H1 (cell line): ENCODE data around the gene TRIOBP. TPM values are rescaled to one million over a fixed set of nuclear protein-coding genes. Genes with fewer than 3 reads are reported as not detected.

Experiments used
- CTCF ChIA-PET: fragments of 300-600 bp; sonication (Branson Sonifier 250); formaldehyde crosslinking; loops from one replicate; lab custom pipeline; 2021; ENCODE audit not compliant: partially characterized antibody; lab: Charles Lee
- POLR2A ChIA-PET: fragments of 300-600 bp; sonication (Branson Sonifier 250); formaldehyde crosslinking; loops from one replicate; lab custom pipeline; 2021; ENCODE audit warnings: inconsistent platforms; ENCODE audit not compliant: partially characterized antibody; lab: Charles Lee
- DNase-seq, 2 experiments: peaks; one replicate each; pipeline versions ENCODE4 v3.0.0 to v3.0.0-alpha.2; 2010 to 2022; ENCODE audit warnings: low spot score in 2 of 2, low read depth in 1 of 2, mixed read lengths in 1 of 2
- FAIRE-seq: peaks from 2 replicates; lab custom pipeline; 2011; peaks lifted over from hg19 to GRCh38; lab: Jason Lieb, UNC
- H2AFZ ChIP-seq: 2 replicates; pipeline ENCODE4 v1.8.1; 2012; ENCODE audit warnings: low read length, inconsistent platforms
- H2AK5ac ChIP-seq: 2 replicates; pipeline ENCODE4 v1.6.1; 2013; ENCODE audit warnings: low read depth, low read length
- H2BK120ac ChIP-seq: replicated peaks from 2 replicates; pipeline ENCODE3; 2013; ENCODE audit warnings: low read depth, low read length, inconsistent platforms
- H2BK12ac ChIP-seq: 2 replicates; pipeline ENCODE4 v1.6.1; 2013; ENCODE audit warnings: low read depth, low read length
- H2BK15ac ChIP-seq: 2 replicates; pipeline ENCODE4 v1.6.1; 2013; ENCODE audit warnings: low read length
- H2BK20ac ChIP-seq: 2 replicates; pipeline ENCODE4 v1.6.1; 2013; ENCODE audit warnings: low read length
- H2BK5ac ChIP-seq: 2 replicates; pipeline ENCODE4 v1.6.1; 2013; ENCODE audit warnings: low read depth, low read length
- H3K14ac ChIP-seq: 2 replicates; pipeline ENCODE4 v1.6.1; 2013; ENCODE audit warnings: inconsistent platforms; ENCODE audit not compliant: insufficient read length
- H3K18ac ChIP-seq: 2 replicates; pipeline ENCODE4 v1.6.1; 2013; ENCODE audit warnings: low read length; ENCODE audit errors: extremely low read depth
- H3K23ac ChIP-seq: 2 replicates; pipeline ENCODE4 v1.6.1; 2013; ENCODE audit warnings: inconsistent platforms; ENCODE audit not compliant: insufficient read length
- H3K23me2 ChIP-seq: 2 replicates; pipeline ENCODE4 v1.6.1; 2013; ENCODE audit warnings: low read depth, low read length
- H3K27ac ChIP-seq: 2 replicates; pipeline ENCODE4 v1.6.1; 2011; ENCODE audit warnings: low read depth, low read length, inconsistent platforms
- H3K27me3 ChIP-seq, 4 experiments: replicated peaks in 1 of 4; 1 replicate in 1 of 4; 2 replicates in 3 of 4; pipeline versions ENCODE4 v1.6.1 to v1.8.1; 2011 to 2013; ENCODE audit warnings: low read length in 3 of 4, mild to moderate bottlenecking in 3 of 4, inconsistent platforms in 2 of 4, mixed read lengths in 2 of 4, moderate library complexity in 1 of 4; ENCODE audit not compliant: control insufficient read depth in 3 of 4, insufficient read depth in 3 of 4; ENCODE audit errors: extremely low read depth in 1 of 4
- H3K36me3 ChIP-seq, 4 experiments: 2 replicates each; pipeline versions ENCODE4 v1.6.1 to v1.8.1; 2011 to 2013; ENCODE audit warnings: mild to moderate bottlenecking in 4 of 4, low read length in 3 of 4, moderate library complexity in 2 of 4, control low read depth in 1 of 4, inconsistent platforms in 1 of 4; ENCODE audit not compliant: insufficient read depth in 4 of 4, control insufficient read depth in 2 of 4
- H3K4ac ChIP-seq: replicated peaks from 2 replicates; pipeline ENCODE3; 2013; ENCODE audit warnings: low read length, low read depth, mixed read lengths, inconsistent platforms; ENCODE audit not compliant: insufficient read length
- H3K4me1 ChIP-seq, 4 experiments: replicated peaks in 1 of 4; 1 replicate in 1 of 4; 2 replicates in 3 of 4; pipeline versions ENCODE4 v1.6.1 to v1.8.1; 2011 to 2013; ENCODE audit warnings: low read length in 3 of 4, inconsistent platforms in 2 of 4, mixed read lengths in 1 of 4; ENCODE audit not compliant: insufficient read depth in 4 of 4, control insufficient read depth in 3 of 4
- H3K4me2 ChIP-seq, 2 experiments: 2 replicates each; pipeline versions ENCODE4 v1.6.1 to v1.8.1; 2011 to 2013; ENCODE audit warnings: low read depth in 2 of 2, low read length in 2 of 2, control low read depth in 1 of 2, inconsistent platforms in 1 of 2, mild to moderate bottlenecking in 1 of 2; ENCODE audit not compliant: insufficient read depth in 1 of 2
- H3K4me3 ChIP-seq, 4 experiments: fragments of 200-600, 300-600 bp in 1 of 4; sonication (generic), shearing (Covaris generic), sonication (Bioruptor Twin) in 1 of 4; 2 replicates each; pipeline versions ENCODE4 v1.5.1 to v1.8.1; 2011 to 2016; ENCODE audit warnings: low read length in 4 of 4, low read depth in 3 of 4, control low read depth in 2 of 4, inconsistent platforms in 2 of 4, mild to moderate bottlenecking in 2 of 4, mixed read lengths in 1 of 4, moderate library complexity in 1 of 4; ENCODE audit not compliant: insufficient read depth in 2 of 4; ENCODE audit errors: extremely low read depth in 1 of 4
- H3K56ac ChIP-seq: replicated peaks from 2 replicates; pipeline ENCODE3; 2013; ENCODE audit warnings: low read depth, mild to moderate bottlenecking, mixed read lengths, low read length, inconsistent platforms; ENCODE audit not compliant: insufficient read length
- H3K79me1 ChIP-seq: 2 replicates; pipeline ENCODE4 v1.6.1; 2013; ENCODE audit warnings: low read depth, low read length, control low read depth
- H3K79me2 ChIP-seq, 2 experiments: 2 replicates each; pipeline versions ENCODE4 v1.6.1 to v1.8.1; 2012 to 2013; ENCODE audit warnings: low read length in 2 of 2, mild to moderate bottlenecking in 2 of 2, inconsistent platforms in 1 of 2; ENCODE audit not compliant: insufficient read depth in 2 of 2, control insufficient read depth in 1 of 2
- H3K9ac ChIP-seq, 4 experiments: replicated peaks in 1 of 4; 1 replicate in 1 of 4; 2 replicates in 3 of 4; pipeline versions ENCODE4 v1.6.1 to v1.8.1; 2011 to 2013; ENCODE audit warnings: low read depth in 3 of 4, low read length in 3 of 4, control low read depth in 2 of 4, mild to moderate bottlenecking in 2 of 4, moderate library complexity in 2 of 4, inconsistent platforms in 1 of 4; ENCODE audit errors: extremely low read depth in 1 of 4
- H3K9me3 ChIP-seq, 2 experiments: 2 replicates each; pipeline versions ENCODE4 v1.6.1 to v1.8.1; 2012 to 2013; ENCODE audit warnings: mild to moderate bottlenecking in 2 of 2, moderate library complexity in 2 of 2, control low read depth in 1 of 2, inconsistent platforms in 1 of 2, low read depth in 1 of 2, low read length in 1 of 2, mixed read lengths in 1 of 2; ENCODE audit not compliant: insufficient read depth in 2 of 2
- H4K20me1 ChIP-seq, 2 experiments: replicated peaks in 1 of 2; 2 replicates each; pipeline versions ENCODE3 to v1.8.1; 2011 to 2013; ENCODE audit warnings: inconsistent platforms in 2 of 2, low read length in 2 of 2, mild to moderate bottlenecking in 1 of 2; ENCODE audit not compliant: insufficient read depth in 2 of 2, control insufficient read depth in 1 of 2
- H4K5ac ChIP-seq: 2 replicates; pipeline ENCODE4 v1.6.1; 2013; ENCODE audit warnings: low read length, low read depth, mixed read lengths, inconsistent platforms; ENCODE audit not compliant: insufficient read length
- H4K8ac ChIP-seq: 2 replicates; pipeline ENCODE4 v1.8.0; 2013; ENCODE audit warnings: mild to moderate bottlenecking, moderate library complexity, low read length, inconsistent platforms; ENCODE audit not compliant: insufficient read depth; ENCODE audit errors: extremely low read depth
- H4K91ac ChIP-seq: replicated peaks from 2 replicates; pipeline ENCODE3; 2013; ENCODE audit warnings: low read length, mixed read lengths, inconsistent platforms; ENCODE audit not compliant: insufficient read length
- CREB1 ChIP-seq: IDR thresholded peaks from 2 replicates; pipeline ENCODE4 v1.6.1; 2012; ENCODE audit warnings: inconsistent platforms
- PHF8 ChIP-seq: fragments of 200-600 bp; sonication (generic); conservative IDR thresholded peaks from 2 replicates; pipeline ENCODE4 v1.7.1; 2012; ENCODE audit warnings: low read depth, mild to moderate bottlenecking, inconsistent platforms, low read length, moderate library complexity
- SP1 ChIP-seq: IDR thresholded peaks from 2 replicates; pipeline ENCODE4 v1.6.1; 2011; ENCODE audit warnings: low read depth, low read length
- WGBS, 2 experiments: shearing (Covaris generic) in 1 of 2; methylation state at CpG; one replicate each; pipeline versions ENCODE4 v1.1.6 to v1.1.7; 2013 to 2015; ENCODE audit warnings: low lambda C conversion rate in 2 of 2, mixed read lengths in 2 of 2, inconsistent platforms in 1 of 2, low coverage in 1 of 2, missing lambda C conversion rate in 1 of 2; ENCODE audit not compliant: insufficient replicate concordance in 2 of 2, insufficient coverage in 1 of 2, insufficient read length in 1 of 2; ENCODE audit errors: extremely low coverage in 1 of 2, missing lambda C conversion rate in 1 of 2; 5-methylcytosine and 5-hydroxymethylcytosine counted together
- polyA plus RNA-seq, 7 experiments: library from polyadenylated mRNA; depleted of rRNA in 3 of 7; stranded (reverse) in 5 of 7; unstranded in 2 of 7; fragments of >200 nt in 5 of 7; fragments of 200-250 nt in 2 of 7; gene quantifications; 1 replicate in 5 of 7; 2 replicates in 1 of 7; 4 replicates in 1 of 7; pipeline versions ENCODE4 v1.2.1 to v1.2.3, GENCODE V29; 2011 to 2013; ENCODE audit warnings: missing spikeins in 2 of 7, mixed read lengths in 2 of 7
- total RNA-seq: library from RNA; stranded (reverse); fragmentation: NEBNext Ultra II Directional; extraction: Animal tissue kit (Norgen Biotek cat#: 25700); gene quantifications from 2 replicates; pipeline ENCODE4 v1.2.1, GENCODE V29; 2021
- TF ChIP-seq, protein P1 (sequence below): IDR thresholded peaks from 2 replicates; pipeline ENCODE4 v1.6.1; 2012; ENCODE audit warnings: inconsistent platforms

Gene TRIOBP
- total and polyA plus RNA-seq, 2 of the 8 experiments (the other 6 are each of a cell fraction or from before 2014, with no cell fraction given) = 18.2 to 27.3 TPM

DNA sequence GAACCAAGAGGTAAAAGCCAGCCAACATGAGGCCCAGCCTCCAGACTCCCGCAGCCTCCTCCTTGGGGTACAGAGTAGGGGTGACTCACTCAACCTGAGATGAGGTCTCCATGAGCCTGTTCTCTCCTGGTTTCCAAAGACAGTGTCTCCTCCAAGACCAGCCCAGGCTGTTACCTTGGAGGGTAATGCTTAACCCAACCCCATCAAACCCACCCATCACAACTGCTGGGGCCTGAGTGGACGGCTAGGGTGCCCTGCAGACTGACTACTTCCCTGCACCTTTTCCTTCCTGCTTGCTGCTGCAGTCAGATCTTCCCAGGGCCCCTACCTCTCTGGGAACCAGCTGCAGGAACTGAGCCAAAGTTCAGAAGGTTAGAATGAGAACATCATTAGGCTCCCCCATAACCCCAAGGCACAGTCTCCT, 15.8 kb upstream of the TRIOBP start:
- H3K14ac ChIP-seq = no peak overlapping the region
- H2BK120ac ChIP-seq = no peak overlapping the region
- H3K36me3 ChIP-seq = no peaks in the 10 kb centered on the region
- no peak overlapping the region for H2BK5ac ChIP-seq
- peaks cover 0 to 2% of the 10 kb centered on the region in 2 experiments for H4K20me1 ChIP-seq
- H2BK20ac ChIP-seq = 0 out of 2 replicates have a peak overlapping the region, but pooled peaks have one; percentile 72
- H3K4me2 ChIP-seq = no peak overlapping the region
- FAIRE-seq (no peak), DNase-seq (no peak)
- no peaks in the 10 kb centered on the region for H3K27me3 ChIP-seq
- H3K79me1 ChIP-seq = no peaks in the 10 kb centered on the region
- H3K56ac ChIP-seq = no peak overlapping the region
- no peaks in the 10 kb centered on the region for H3K79me2 ChIP-seq
- no peak overlapping the region for H3K9ac ChIP-seq
- no peak overlapping the region for H4K8ac ChIP-seq
- H2AFZ ChIP-seq = no peak overlapping the region
- no peak overlapping the region for H2BK15ac ChIP-seq
- H4K5ac ChIP-seq = no peak overlapping the region
- no peak overlapping the region for H3K27ac ChIP-seq
- H3K4ac ChIP-seq = no peak overlapping the region
- H2BK12ac ChIP-seq = no peak overlapping the region
- H3K9me3 ChIP-seq = no peaks in the 10 kb centered on the region
- H3K18ac ChIP-seq = no peak overlapping the region
- H3K23me2 ChIP-seq = no peaks in the 10 kb centered on the region; the same call in 1 of the 2 replicates
- H4K91ac ChIP-seq = no peak overlapping the region
- no peak overlapping the region for H2AK5ac ChIP-seq
- WGBS, 2 experiments = 61% methylated on average over 2 of the region's 2 CpGs; no CpG with 5 or more reads in 1 of the 2 experiments
- no peak overlapping the region for H3K4me3 ChIP-seq
- POLR2A ChIA-PET = interaction anchor here (1.0 to 5.4 kb wide), 11 partner anchors 9 to 212 kb away, joined by 3 to 37 read pairs (median 5); partner anchors contain the start of gene PDXP
- CTCF ChIA-PET = interaction anchor here (0.6 to 16.3 kb wide), 23 partner anchors 10 to 118 kb away, joined by 3 to 261 read pairs (median 5); partner anchors contain the start of genes PDXP, SH3BP1 and TRIOBP
- no peak overlapping the region for H3K23ac ChIP-seq
- H3K4me1 ChIP-seq = peaks cover 0 to 7% (median 5%) of the 10 kb centered on the region in 4 experiments; a peak in 5 of 7 replicates
- TF ChIP-seq PHF8 = no peak
- no peak for TF ChIP-seq CREB1
- TF ChIP-seq, protein P1, sequence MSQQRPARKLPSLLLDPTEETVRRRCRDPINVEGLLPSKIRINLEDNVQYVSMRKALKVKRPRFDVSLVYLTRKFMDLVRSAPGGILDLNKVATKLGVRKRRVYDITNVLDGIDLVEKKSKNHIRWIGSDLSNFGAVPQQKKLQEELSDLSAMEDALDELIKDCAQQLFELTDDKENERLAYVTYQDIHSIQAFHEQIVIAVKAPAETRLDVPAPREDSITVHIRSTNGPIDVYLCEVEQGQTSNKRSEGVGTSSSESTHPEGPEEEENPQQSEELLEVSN = no peak
- no peak for TF ChIP-seq SP1
